ENCODE measurements around the gene TBXA2R.

GRCh38 chr19:3544742-3545668, 61.7 kb downstream of the TBXA2R start:
- TF ChIP-seq ZNF274 (IDR thresholded peaks at IDR 0.05; ENCODE audit: low read depth, low read length) (no peak), YY1 (IDR thresholded peaks at IDR 0.05; ENCODE audit: insufficient read depth, insufficient read length) (no peak), SUZ12 (IDR thresholded peaks at IDR 0.05; ENCODE audit: extremely low read depth, insufficient read depth, insufficient read length) (no peak)

Data from NT2/D1 (cell line).